IPS-15b (cell line): ENCODE results near the gene STK10.
A peak's percentile ranks its signal among the peaks of the same experiment; 100 is the strongest.

Source experiments
- H3K27me3 ChIP-seq: one replicate; pipeline ENCODE4 v1.6.1; 2013; ENCODE audit warnings: low read length; ENCODE audit not compliant: control insufficient read depth, insufficient read depth
- H3K36me3 ChIP-seq: one replicate; pipeline ENCODE4 v1.6.1; 2013; ENCODE audit warnings: low read length; ENCODE audit not compliant: control insufficient read depth, insufficient read depth
- H3K4me1 ChIP-seq: one replicate; pipeline ENCODE4 v1.6.1; 2013; ENCODE audit warnings: mild to moderate bottlenecking, low read length; ENCODE audit not compliant: control insufficient read depth, insufficient read depth
- H3K4me3 ChIP-seq: one replicate; pipeline ENCODE4 v1.5.1; 2013; ENCODE audit warnings: low read depth, low read length
- H3K9ac ChIP-seq: one replicate; pipeline ENCODE4 v1.6.1; 2013; ENCODE audit warnings: low read depth, mild to moderate bottlenecking, low read length
- H3K9me3 ChIP-seq: one replicate; pipeline ENCODE4 v1.6.1; 2013; ENCODE audit warnings: mild to moderate bottlenecking, low read length; ENCODE audit not compliant: control insufficient read depth, insufficient read depth

STK10 gene

GRCh38 chr5:172006321-172007174 is 181.5 kb downstream of the STK10 start, which contains the start of gene FBXW11:
Gene FBXW11 (minus strand): TSS chr5:172006638. CDS start chr5:172006502, 136 bp downstream.
- Histone ChIP-seq H3K36me3 (peaks cover 3% of the 10 kb centered on the region), H3K27me3 (no peaks in the 10 kb centered on the region), H3K9ac (peak within 1 kb of the TSS; percentile 98), H3K9me3 (no peaks in the 10 kb centered on the region), H3K4me1 (peaks cover 30% of the 10 kb centered on the region), H3K4me3 (peak within 1 kb of the TSS; percentile 98)

- Histone ChIP-seq H3K9ac (peak overlapping the region; percentile 98), H3K4me3 (peak overlapping the region; percentile 98), H3K9me3 (no peaks in the 10 kb centered on the region), H3K4me1 (peaks cover 37% of the 10 kb centered on the region), H3K27me3 (no peaks in the 10 kb centered on the region), H3K36me3 (peaks cover 3% of the 10 kb centered on the region)
These were observed 182.2 kb downstream of the STK10 start for GRCh38 chr5:172005708-172006320.

- Histone ChIP-seq H3K9me3 (no peaks in the 10 kb centered on the region), H3K36me3 (peaks cover 3% of the 10 kb centered on the region), H3K27me3 (no peaks in the 10 kb centered on the region), H3K4me3 (peak overlapping the region; percentile 98), H3K4me1 (peaks cover 42% of the 10 kb centered on the region), H3K9ac (peak overlapping the region; percentile 98)
These were observed 183.2 kb downstream of the STK10 start for GRCh38 chr5:172004824-172005237.

GRCh38 chr5:172003746-172004145 is 184.3 kb downstream of the STK10 start:
- H3K27me3 ChIP-seq, result no peaks in the 10 kb centered on the region
- no peaks in the 10 kb centered on the region for H3K9me3 ChIP-seq
- H3K4me3 ChIP-seq, result no peak overlapping the region
- peaks cover 3% of the 10 kb centered on the region for H3K36me3 ChIP-seq
- no peak overlapping the region for H3K9ac ChIP-seq
- peaks cover 43% of the 10 kb centered on the region for H3K4me1 ChIP-seq

- peaks cover 3% of the 10 kb centered on the region for H3K36me3 ChIP-seq
- no peaks in the 10 kb centered on the region for H3K27me3 ChIP-seq
- peak overlapping the region; percentile 6 for H3K4me3 ChIP-seq
- H3K9me3 ChIP-seq, result no peaks in the 10 kb centered on the region
- peaks cover 46% of the 10 kb centered on the region for H3K4me1 ChIP-seq
- no peak overlapping the region for H3K9ac ChIP-seq
These were observed 185.0 kb downstream of the STK10 start for GRCh38 chr5:172002840-172003512.

GRCh38 chr5:172002310-172002709 is 185.7 kb downstream of the STK10 start:
- Histone ChIP-seq H3K4me1 (peaks cover 52% of the 10 kb centered on the region), H3K9ac (no peak overlapping the region), H3K36me3 (peaks cover 3% of the 10 kb centered on the region), H3K27me3 (no peaks in the 10 kb centered on the region), H3K9me3 (no peaks in the 10 kb centered on the region), H3K4me3 (no peak overlapping the region)

GRCh38 chr5:171999877-172000276 is 188.1 kb downstream of the STK10 start:
- H3K4me3 ChIP-seq, result no peak overlapping the region
- H3K9ac ChIP-seq, result no peak overlapping the region
- no peaks in the 10 kb centered on the region for H3K36me3 ChIP-seq
- H3K4me1 ChIP-seq, result peaks cover 64% of the 10 kb centered on the region
- no peaks in the 10 kb centered on the region for H3K9me3 ChIP-seq
- H3K27me3 ChIP-seq, result no peaks in the 10 kb centered on the region

- Histone ChIP-seq H3K4me1 (peaks cover 62% of the 10 kb centered on the region), H3K9ac (no peak overlapping the region), H3K27me3 (no peaks in the 10 kb centered on the region), H3K36me3 (no peaks in the 10 kb centered on the region), H3K4me3 (no peak overlapping the region), H3K9me3 (no peaks in the 10 kb centered on the region)
These were observed 188.9 kb downstream of the STK10 start for GRCh38 chr5:171999100-171999499.

- H3K9ac ChIP-seq, result no peak overlapping the region
- no peaks in the 10 kb centered on the region for H3K36me3 ChIP-seq
- H3K4me3 ChIP-seq, result no peak overlapping the region
- H3K27me3 ChIP-seq, result no peaks in the 10 kb centered on the region
- no peaks in the 10 kb centered on the region for H3K9me3 ChIP-seq
- peaks cover 50% of the 10 kb centered on the region for H3K4me1 ChIP-seq
These were observed 191.0 kb downstream of the STK10 start for GRCh38 chr5:171997011-171997410.

GRCh38 chr5:171992813-171993212 is 195.2 kb downstream of the STK10 start:
- Histone ChIP-seq H3K4me3 (no peak overlapping the region), H3K4me1 (peaks cover 22% of the 10 kb centered on the region), H3K9ac (no peak overlapping the region), H3K27me3 (no peaks in the 10 kb centered on the region), H3K9me3 (no peaks in the 10 kb centered on the region), H3K36me3 (no peaks in the 10 kb centered on the region)

- no peaks in the 10 kb centered on the region for H3K36me3 ChIP-seq
- no peaks in the 10 kb centered on the region for H3K9me3 ChIP-seq
- H3K4me3 ChIP-seq, result no peak overlapping the region
- no peaks in the 10 kb centered on the region for H3K27me3 ChIP-seq
- peaks cover 20% of the 10 kb centered on the region for H3K4me1 ChIP-seq
- no peak overlapping the region for H3K9ac ChIP-seq
These were observed 195.7 kb downstream of the STK10 start for GRCh38 chr5:171992305-171992704.
